GM13976 (cell line): ENCODE results near the gene DOK5.

Experiments used
- DNase-seq: peaks from one replicate; pipeline ENCODE4 v3.0.0; 2012; ENCODE audit warnings: low spot score
- in situ Hi-C: fragments of 300-500 bp; cut with MboI; formaldehyde crosslinking; loops from one replicate; pipeline ENCODE4 v1.12.0; 2022; ENCODE audit warnings: low sequenced_read_pairs, mixed read lengths, inconsistent platforms; ENCODE audit not compliant: unreplicated experiment
- TF ChIP-seq, protein P1 (sequence below): IDR thresholded peaks from 2 replicates; pipeline ENCODE4 v1.5.1; 2012; ENCODE audit warnings: borderline replicate concordance, mild to moderate bottlenecking; ENCODE audit not compliant: insufficient read depth; ENCODE audit errors: extremely low read depth, missing control alignments, control extremely low read depth

DOK5 gene

DNA sequence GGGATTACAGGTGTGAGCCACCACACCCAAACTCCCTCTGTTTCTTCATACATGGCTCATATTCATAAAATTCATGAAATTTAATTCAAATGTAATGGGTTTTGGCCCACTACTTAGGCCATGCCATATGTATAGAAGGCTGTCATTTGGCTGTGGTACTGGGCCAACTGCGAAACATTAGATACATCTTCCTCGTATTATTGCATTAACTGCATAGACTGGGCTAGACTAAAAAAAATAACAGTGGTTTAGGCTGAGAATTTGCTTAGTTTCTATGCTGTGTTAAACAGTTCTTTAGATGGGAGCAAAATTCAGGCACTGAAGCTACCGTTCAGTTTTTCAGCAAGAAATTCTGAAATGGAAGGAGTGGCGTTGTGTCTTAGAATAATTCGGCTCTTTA is 133.6 kb downstream of the DOK5 start:
- in situ Hi-C loops, result no loop called here
- TF ChIP-seq, protein P1, sequence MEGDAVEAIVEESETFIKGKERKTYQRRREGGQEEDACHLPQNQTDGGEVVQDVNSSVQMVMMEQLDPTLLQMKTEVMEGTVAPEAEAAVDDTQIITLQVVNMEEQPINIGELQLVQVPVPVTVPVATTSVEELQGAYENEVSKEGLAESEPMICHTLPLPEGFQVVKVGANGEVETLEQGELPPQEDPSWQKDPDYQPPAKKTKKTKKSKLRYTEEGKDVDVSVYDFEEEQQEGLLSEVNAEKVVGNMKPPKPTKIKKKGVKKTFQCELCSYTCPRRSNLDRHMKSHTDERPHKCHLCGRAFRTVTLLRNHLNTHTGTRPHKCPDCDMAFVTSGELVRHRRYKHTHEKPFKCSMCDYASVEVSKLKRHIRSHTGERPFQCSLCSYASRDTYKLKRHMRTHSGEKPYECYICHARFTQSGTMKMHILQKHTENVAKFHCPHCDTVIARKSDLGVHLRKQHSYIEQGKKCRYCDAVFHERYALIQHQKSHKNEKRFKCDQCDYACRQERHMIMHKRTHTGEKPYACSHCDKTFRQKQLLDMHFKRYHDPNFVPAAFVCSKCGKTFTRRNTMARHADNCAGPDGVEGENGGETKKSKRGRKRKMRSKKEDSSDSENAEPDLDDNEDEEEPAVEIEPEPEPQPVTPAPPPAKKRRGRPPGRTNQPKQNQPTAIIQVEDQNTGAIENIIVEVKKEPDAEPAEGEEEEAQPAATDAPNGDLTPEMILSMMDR, result no peak
- DNase-seq, result no peak

DNA sequence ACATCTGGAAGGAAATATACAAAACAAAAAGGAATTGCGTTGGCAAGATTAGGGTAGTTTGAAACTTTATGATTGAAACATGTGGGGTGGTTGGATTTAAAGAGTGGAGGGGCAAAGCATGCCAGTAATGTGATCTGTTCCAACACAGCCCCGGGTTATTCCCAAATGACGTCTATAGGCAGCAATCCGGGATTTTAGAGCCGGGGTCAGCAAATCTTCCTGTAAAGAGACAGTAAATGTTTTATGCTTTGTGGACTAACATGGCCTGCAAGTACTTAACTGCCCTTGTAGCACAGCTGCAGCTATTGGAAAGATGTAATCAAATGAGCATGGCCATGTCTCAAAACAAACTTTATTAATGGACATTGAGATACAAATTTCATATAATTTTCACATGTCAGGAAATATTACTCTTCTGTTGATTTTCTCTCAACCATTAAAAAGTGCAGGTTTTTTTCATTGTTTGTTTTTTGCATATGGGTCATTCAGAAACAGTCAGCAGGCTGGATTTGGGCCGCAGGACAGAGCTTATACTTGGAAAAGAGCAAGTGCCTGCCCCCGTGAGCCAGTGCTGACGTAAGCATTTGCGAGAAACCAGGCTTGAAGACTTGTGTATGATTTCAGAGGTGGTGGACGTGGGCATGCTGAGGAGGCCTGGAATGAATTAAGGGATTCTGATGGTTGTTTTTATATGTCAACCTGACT is 136.5 kb downstream of the DOK5 start:
- in situ Hi-C loops, result no loop called here
- TF ChIP-seq, protein P1, result no peak
- no peak for DNase-seq

DNA sequence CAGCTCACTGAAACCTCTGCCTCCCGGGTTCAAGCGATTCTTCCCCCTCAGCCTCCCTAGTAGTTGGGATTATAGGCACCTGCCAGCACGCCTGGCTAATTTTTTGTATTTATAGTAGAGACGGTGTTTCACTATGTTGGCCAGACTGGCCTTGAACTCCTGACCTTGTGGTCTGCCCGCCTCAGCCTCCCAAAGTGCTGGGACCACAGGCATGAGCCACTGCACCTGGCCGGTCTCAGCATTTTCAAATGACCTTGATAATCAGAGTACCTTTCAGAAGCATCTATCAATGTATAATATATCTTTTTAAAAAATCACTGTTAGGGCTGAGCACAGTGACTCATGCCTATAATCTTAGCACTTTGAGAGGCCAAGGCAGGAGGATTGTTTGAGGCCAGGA is 143.0 kb downstream of the DOK5 start:
- DNase-seq, result no peak
- TF ChIP-seq, protein P1, result no peak
- in situ Hi-C loops, result no loop called here

DNA sequence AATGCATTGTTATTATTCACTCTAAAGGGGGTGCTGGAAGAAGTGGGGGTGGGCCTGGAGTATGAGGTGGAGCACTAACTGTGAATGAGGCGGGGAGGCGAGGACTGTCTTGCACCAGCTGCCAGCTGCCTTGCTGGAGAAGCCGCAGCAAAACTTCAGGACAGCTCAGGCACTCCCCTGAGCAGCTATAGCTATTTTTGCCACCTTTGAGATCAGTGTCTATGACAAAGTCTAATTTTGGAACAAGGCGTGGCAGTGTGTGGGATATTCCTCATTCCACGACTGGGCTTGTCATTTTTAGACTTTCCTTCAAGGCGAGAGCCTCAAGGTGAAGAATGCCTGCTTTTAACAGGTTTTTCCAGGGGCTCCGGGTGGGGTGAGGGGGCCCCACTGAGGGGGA is 143.8 kb downstream of the DOK5 start:
- in situ Hi-C loops, result no loop called here
- TF ChIP-seq, protein P1, result no peak
- no peak for DNase-seq

DNA sequence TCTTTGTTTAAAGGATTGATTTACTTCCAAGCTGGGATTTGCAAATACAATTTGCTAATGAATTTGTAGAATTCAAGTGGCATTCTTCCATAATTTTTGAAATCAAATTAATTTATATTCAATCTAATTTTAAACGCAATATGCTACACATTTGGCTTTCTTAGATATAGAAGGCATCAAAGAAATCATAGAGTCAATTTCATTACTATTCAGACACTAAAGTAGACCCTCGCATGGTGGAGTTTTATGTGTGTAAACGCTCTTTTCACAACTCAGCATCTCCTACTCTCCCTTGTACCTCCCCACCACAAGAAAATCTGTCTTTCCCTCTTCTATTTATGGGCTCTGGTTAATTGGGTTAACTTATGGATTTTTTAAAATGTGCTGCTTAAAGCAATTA is 144.3 kb downstream of the DOK5 start:
- in situ Hi-C loops, result no loop called here

DNA sequence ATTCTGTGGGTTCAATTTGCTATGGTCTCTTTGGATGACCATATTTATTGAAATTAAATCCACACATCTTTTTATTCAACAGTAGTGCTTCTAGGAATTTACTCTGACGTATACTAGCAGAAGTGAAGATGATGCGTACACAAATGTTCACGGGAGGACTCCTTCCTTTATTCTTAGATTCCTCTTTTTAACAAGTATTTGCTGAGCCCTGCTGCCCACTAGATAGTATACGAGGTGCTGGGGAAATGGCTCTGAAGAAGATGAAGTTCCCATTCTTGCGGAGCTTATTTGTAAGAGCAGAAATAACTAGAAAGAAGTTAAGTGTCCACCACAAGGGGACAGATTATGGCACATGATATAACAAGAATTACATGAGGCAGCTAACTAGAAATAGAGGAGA is 145.2 kb downstream of the DOK5 start:
- in situ Hi-C loops, result no loop called here
- no peak for DNase-seq
- TF ChIP-seq, protein P1, result no peak

More for the DNA sequence above, 144.3 kb downstream of the DOK5 start:
- DNase-seq, result no peak
- TF ChIP-seq, protein P1, result no peak
